HG03432 (cell line): ENCODE measurements around the gene STS.

ENCODE experiments used
- ATAC-seq: cut with Tn5 transposase; IDR thresholded peaks from one replicate; pipeline ENCODE4 v1.9.1; 2021; ENCODE audit warnings: mild to moderate bottlenecking, moderate library complexity; ENCODE audit not compliant: unreplicated experiment

STS gene

DNA sequence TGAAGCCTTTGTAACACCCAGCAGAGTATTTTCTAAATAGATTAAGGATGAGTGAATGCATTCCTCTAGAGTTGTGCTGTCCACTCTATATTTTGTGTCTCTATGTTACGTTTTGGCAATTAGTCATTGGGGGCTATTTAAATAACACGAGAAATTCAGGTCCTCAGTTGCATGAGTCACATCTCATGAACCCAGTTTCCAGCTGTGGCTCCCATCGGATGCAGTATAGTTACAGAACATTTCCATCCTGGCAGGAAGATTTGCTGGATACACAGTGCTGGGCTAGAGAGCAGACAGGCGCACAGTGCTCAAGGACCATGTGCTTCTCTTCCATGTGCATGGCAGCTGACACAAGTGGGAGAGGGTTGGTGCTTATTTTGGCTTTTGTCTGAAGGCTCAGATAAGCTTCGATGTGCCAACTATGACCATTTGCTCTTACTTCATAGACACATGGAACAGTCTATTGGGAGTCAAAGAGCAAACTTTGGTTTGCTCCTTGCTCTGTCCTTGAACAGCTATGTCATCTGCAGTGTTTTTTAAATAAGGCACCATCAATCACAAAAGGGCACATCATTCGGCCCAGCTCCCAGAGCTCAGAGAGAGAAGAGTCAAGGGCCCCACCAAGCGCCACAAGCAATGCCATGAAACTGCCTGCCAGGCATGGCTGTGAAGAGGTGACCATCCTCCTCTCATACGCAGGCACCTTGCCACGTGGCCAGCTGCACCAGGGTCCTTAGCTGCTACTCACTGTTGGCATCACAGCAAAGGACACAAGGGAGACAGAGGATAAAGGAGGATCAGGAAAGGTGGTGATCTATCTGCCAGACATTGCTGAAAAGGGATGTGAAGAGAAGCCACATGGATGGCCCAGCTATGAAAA is 8.1 kb upstream of the STS start:
- no peak for ATAC-seq

GRCh38 chrX:7143076-7143475 is 4.4 kb upstream of the STS start:
- ATAC-seq, result no peak

- no peak for ATAC-seq
These were observed 3.5 kb upstream of the STS start for GRCh38 chrX:7143941-7144525.

- no peak for ATAC-seq
These were observed 2.1 kb upstream of the STS start for GRCh38 chrX:7145454-7145853.

DNA sequence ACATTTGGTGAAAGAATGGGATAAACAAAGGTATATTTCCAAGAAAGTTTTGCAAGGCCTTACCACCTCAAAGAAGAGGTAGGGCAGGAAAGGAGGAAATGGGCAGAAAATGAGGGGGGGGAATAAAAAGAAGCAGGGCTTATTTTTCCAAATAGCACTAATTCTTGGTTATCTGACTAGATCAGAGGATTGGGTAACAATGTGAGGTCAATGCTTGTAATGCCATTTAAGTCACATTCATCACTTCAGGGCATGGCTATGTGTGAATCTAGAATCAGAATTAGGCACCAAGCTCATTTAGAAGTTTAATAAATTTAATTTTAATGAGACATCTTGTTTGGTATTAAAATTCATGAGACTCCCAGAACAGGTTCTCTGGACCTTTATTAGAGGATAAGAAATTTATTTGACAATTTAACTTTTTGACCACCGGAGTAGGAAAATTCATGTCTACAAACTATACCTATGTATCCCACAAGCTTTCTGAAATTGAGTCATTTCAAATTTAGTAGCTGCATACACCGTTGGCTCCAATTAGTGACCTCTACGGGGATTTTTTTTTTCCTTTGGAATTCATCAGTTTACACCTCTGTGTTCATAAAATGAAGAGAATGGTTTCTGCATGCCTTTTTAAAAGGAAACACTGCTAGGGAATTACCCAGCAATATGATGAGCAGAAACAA is 1.4 kb upstream of the STS start:
- ATAC-seq, result no peak

DNA sequence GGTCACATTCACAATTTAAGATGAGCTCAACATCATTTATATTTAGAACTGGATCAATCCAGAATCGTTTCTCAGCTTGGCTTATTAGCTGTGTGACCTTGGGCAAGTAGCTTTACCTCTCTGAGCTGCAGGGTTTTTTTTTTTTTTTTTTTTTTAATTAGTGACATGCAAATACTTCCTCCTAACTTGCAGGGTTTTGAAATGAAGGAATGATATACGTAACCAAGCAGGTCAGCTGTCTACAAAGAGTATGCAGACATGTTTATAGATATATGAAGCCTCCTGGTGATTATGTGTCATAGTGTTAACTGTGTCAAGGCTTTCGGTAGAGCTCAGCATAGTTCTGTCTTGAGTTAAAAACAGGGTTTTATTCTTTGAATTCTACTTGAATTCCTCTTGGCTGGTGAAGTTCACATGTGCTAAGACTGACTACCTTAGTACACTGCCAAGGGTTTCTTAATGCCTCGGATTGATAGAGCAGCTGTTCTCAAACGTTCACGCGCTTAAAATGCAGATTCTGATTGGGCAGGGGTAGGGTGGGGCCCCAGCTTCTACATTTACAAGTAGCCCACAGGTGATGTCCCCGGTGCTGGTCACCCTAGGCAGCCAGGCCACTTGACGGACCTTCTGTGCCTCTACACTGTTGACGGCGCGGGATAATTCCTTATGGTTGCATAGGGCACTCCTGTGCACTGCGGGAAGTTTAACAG is 654 bp upstream of the STS start:
- peak; percentile 2 for ATAC-seq

- peak; percentile 81 for ATAC-seq
These were observed 704 bp downstream of the STS start, which contains the start of gene PUDP for GRCh38 chrX:7147978-7148854. PUDP (minus strand) TSS chrX:7148153; CDS start chrX:7148113, 40 bp downstream.

DNA sequence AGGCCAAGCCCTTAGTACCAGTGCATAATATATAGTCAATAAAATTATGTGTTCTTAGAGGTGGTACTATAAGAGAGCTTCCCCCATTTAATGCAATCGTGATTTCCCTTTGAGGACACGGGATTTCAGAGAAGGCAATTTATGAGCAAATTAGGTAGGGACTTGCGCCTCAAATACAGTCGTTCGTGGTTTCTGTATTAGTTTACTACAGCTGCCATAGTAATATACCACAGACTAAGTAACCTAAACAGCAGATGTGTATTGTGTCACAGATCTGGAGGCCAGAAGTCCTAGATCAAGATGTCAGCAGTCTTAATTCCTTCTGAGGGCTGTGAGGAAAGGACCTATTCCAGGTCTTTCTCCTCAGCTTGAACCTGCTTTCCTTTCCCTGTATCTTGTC is 1.9 kb downstream of the STS start:
- no peak for ATAC-seq

DNA sequence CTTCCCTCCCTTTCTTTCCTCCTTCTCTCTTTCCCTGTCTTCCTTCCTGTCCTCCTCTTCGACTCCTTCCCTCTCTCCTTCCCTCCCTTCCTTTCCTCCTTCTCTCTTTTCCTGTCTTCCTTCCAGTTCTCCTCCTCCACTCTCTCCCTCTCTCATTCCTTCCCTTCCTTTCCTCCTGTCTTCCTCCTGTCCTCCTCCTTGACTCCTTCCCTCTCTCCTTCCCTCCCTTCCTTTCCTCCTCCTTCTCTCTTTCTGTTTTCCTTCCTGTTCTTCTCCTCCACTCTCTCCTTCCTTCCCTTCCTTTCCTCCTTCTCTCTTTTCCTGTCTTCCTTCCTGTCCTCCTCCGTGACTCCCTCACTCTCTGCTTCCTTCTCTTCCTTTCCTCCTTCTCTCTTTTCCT is 5.7 kb downstream of the STS start:
- no peak for ATAC-seq

DNA sequence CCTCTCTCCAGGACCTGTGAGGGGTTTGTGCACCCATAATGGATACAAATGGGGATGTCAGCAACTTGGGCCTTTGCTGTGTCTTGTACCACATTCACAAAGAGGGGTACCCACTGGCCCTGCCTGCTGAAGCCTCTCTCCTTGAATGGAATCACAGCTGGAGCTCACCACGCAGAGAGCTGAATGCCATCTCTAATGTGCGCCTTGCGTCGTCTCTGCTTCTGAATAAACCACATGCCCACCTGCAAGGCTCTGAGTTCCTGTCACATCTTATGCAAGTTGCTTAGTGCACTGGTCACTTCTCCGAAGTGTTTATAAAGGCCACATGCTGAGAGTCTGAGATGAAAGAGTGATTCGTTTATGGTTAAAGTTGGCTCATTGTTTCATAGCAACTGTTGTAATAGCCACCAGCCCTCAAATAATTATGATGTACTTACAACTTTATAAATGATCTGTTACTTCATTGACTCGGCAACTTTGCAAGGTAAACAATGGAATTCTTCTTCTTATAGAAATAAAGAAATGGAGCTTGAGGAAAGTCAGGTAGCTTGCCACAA is 6.6 kb downstream of the STS start:
- ATAC-seq, result no peak

DNA sequence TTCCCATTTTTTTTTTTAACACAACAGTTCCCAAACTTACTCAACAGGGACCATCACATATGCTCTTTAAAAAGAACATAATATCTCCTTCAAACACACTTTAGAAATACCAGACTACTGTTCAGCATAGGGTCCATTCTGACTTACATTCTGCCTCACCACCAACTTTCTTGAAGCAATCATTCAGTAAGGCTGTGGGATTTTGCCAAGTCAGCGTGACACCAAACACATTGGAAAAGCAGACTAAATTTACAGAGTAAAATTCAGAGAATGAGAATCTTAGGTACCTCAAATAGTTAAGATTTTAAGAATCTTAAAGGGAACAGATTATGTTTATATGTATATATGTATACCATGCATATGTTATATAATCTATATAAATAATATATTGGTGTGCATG is 7.7 kb downstream of the STS start:
- ATAC-seq, result no peak

DNA sequence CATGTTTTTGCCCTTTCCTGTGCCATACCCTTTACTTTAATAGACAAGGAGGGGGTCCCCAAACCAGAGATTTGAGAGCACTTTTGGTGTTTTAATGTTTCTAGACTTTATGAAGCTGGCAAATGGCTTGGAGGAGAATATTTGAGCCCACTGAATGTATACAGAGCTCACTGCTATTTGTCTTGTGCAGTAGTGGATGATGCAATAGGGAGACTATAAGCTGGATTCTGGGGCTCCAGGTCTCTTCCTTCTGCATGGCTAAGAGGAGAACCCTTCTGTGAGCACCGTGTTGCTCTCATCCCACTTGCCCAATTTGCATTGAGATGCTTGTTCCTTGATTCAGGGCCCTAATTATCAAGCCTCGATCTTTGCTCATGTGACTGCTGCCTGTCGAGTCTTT is 9.4 kb downstream of the STS start:
- no peak for ATAC-seq

- ATAC-seq, result no peak
These were observed 11.0 kb downstream of the STS start for GRCh38 chrX:7158468-7158990.

DNA sequence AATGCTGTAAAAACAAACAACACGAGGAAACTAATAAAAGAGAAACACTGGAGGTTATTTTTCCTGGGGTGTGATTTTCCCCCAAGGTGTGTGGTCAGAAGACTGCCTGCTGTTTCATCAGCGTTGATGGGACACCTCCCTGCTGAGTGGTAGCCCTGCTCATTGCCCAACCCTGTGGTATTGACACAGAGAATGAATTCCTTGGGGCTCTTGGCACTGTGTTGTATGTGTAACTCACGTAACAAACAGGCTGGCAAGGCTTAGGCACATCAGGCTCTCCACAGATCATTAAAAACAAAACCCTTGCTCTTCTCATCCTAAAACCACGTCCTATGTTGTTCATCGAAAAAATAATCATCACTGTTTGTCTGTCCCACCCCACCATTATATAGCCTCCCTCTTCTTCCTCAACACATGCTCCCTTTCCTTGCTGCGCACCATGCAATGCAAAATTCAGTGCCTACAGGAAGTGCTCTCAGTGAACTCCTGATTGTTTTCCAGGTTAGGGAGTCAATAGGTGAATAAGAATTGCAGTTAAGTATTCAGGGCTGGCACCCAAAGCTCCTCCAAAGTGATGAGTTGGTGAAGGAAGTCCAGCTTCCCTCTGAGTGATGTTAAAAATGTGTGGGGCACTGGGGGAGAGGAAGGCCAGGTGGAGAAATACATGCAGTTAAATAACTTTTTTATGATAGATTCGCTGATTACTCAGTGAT is 11.8 kb downstream of the STS start:
- ATAC-seq, result no peak

DNA sequence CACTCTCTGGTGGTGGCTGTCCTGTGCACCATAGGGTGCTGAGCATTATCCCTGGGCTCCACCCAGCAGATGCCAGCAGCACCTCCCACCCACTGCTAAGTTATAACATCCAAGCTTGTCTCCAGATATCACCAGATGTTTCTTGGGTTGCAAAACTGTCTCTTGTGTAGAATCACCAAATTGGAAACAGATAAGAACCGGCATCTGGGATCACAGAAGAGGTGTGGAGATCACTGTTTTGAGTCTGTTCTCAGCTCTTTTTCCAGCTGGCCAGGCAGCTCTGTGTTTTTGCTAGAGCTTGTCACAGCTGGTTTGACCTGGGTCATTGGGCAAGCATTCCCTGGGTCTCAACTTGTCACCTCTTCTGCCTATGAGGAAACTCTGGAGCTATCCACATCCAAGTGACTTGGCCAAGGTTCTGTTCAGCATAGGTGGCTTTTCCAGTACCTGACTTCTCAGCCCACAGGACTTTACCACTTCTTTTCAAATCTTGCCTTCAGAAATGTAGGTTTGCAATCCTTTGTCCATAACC is 15.7 kb downstream of the STS start:
- ATAC-seq, result no peak

DNA sequence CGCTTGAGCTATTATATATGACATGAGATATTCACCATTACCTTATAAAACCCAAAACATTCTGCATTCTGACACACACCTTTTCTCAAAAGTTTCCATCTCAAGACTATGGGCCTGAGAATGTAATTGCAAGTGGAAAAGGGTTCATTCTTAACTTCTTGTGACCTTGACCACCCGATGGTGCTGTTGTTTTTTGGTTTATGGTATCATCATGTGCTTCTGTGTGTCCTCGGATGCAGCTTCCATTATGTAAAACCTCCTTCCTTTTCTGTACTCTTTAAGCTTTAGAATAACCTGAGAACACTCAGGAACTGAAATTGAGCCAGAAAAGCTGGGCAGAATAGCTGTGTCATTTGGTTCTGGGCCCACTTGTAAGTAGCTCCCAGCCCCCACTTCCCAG is 16.7 kb downstream of the STS start:
- ATAC-seq, result no peak

DNA sequence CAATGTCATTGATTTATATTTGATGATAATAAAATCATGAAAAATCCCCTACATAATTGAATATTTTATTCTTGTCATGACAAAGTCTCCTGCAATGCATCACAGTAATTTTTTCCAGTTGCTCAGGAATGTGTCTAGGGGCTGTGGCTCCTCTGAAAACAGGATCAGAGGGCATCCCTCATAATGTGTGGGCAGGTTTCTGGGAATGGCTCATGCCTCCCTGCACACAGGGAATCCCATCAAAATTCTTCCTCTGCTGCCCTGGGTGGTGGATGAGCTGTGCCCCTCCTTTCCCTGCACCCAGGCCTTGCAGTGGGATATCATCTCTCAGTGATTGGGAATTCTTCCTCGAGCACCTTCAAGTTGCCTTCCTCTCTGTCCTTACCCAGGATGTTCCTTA is 20.9 kb downstream of the STS start:
- ATAC-seq, result no peak

- ATAC-seq, result no peak
These were observed 22.1 kb downstream of the STS start for GRCh38 chrX:7169627-7170026.

- ATAC-seq, result no peak
These were observed 23.4 kb downstream of the STS start for GRCh38 chrX:7170898-7171297.
